Erythroblast (primary cell): Measurements from ENCODE around the gene DBH.

Source experiments
- GATA1 ChIP-seq: IDR thresholded peaks from 2 replicates; pipeline ENCODE4 v1.6.1; 2011; ENCODE audit warnings: low read depth, mild to moderate bottlenecking, control low read depth, low read length, moderate library complexity
- POLR2A ChIP-seq: IDR thresholded peaks from 2 replicates; pipeline ENCODE4 v1.6.1; 2011; ENCODE audit warnings: mild to moderate bottlenecking, low read length

GRCh38 chr9:133635533-133636531 lies at the start of gene DBH:
- TF ChIP-seq POLR2A (no peak), GATA1 (no peak)
